Stomach smooth muscle (tissue), 2 donors: ENCODE measurements around the gene HMMR.
"Not testable (repeated sequence)": the region's sequence is repeated elsewhere in the genome, so short reads cannot be mapped to it uniquely, and the experiment has no call there.

Experiments used
- H3K27ac ChIP-seq: one replicate; pipeline ENCODE4 v1.7.0; 2013; ENCODE audit warnings: mild to moderate bottlenecking, low read length, inconsistent platforms
- H3K27me3 ChIP-seq, 2 donors: one replicate each; pipeline ENCODE4 v1.7.0; 2013; ENCODE audit warnings: low read length in 2 of 2; ENCODE audit not compliant: insufficient read depth in 2 of 2, control insufficient read depth in 1 of 2
- H3K36me3 ChIP-seq, 2 donors: one replicate each; pipeline ENCODE4 v1.7.0; 2013; ENCODE audit warnings: low read length in 2 of 2; ENCODE audit not compliant: control insufficient read depth in 2 of 2, insufficient read depth in 2 of 2
- H3K4me1 ChIP-seq: one replicate; pipeline ENCODE4 v1.7.0; 2013; ENCODE audit warnings: low read length; ENCODE audit not compliant: control insufficient read depth, insufficient read depth
- H3K4me3 ChIP-seq, 2 donors: one replicate each; pipeline ENCODE4 v1.7.0; 2013; ENCODE audit warnings: low read length in 2 of 2
- H3K9ac ChIP-seq, 2 donors: one replicate each; pipeline ENCODE4 v1.7.0; 2013; ENCODE audit warnings: low read length in 2 of 2, mild to moderate bottlenecking in 1 of 2
- H3K9me3 ChIP-seq, 2 donors: one replicate each; pipeline ENCODE4 v1.7.0; 2013; ENCODE audit warnings: low read length in 2 of 2; ENCODE audit not compliant: control insufficient read depth in 2 of 2
- donor health status: healthy.
- donor health status: Pancreatic carcinoma.

Gene HMMR

GRCh38 chr5:163439092-163439425, 21.4 kb upstream of the HMMR start:
- no peak overlapping the region for H3K9ac ChIP-seq

GRCh38 chr5:163440954-163441353, 19.5 kb upstream of the HMMR start:
- Histone ChIP-seq H3K9me3 (no peaks in the 10 kb centered on the region), H3K36me3 (peaks cover 8 to 14% of the 10 kb centered on the region in 2 donors), H3K4me1 (no peaks in the 10 kb centered on the region), H3K27me3 (no peaks in the 10 kb centered on the region), H3K27ac (no peak overlapping the region), H3K9ac (no peak overlapping the region), H3K4me3 (no peak overlapping the region)

More at GRCh38 chr5:163439092-163439425, 21.4 kb upstream of the HMMR start:
- no peak overlapping the region for H3K4me3 ChIP-seq
- H3K27ac ChIP-seq: no peak overlapping the region
- no peaks in the 10 kb centered on the region for H3K9me3 ChIP-seq
- no peaks in the 10 kb centered on the region for H3K27me3 ChIP-seq
- H3K36me3 ChIP-seq: peaks cover 6 to 14% of the 10 kb centered on the region in 2 donors
- H3K4me1 ChIP-seq: no peaks in the 10 kb centered on the region

GRCh38 chr5:163444526-163444925, 15.9 kb upstream of the HMMR start:
- H3K27me3 ChIP-seq: no peaks in the 10 kb centered on the region
- H3K9me3 ChIP-seq: no peaks in the 10 kb centered on the region
- no peak overlapping the region for H3K9ac ChIP-seq
- H3K4me1 ChIP-seq: no peaks in the 10 kb centered on the region
- H3K27ac ChIP-seq: no peak overlapping the region
- no peak overlapping the region for H3K4me3 ChIP-seq
- peaks cover 18 to 30% of the 10 kb centered on the region in 2 donors for H3K36me3 ChIP-seq

DNA sequence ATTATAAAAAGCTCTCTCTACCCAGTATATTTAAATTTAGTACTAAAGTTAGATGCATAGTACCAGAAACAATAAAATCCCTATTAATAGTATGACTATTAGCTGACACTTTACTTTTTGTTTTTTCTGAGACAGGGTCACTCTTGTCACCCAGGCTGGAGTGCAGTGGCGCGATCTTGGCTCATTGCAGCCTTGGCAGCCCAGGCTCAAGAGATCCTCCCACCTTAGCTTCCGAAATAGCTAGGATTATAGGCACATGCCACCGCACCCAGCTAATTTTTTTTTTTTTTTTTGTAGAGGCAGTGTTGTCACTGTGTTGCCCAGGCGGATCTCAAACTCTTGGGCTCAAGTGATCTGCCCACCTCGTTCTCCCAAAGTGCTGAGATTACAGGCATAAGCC, 15.1 kb upstream of the HMMR start:
- Histone ChIP-seq H3K9me3 (no peaks in the 10 kb centered on the region), H3K4me3 (no peak overlapping the region), H3K27me3 (no peaks in the 10 kb centered on the region), H3K36me3 (peaks cover 18 to 32% of the 10 kb centered on the region in 2 donors), H3K9ac (no peak overlapping the region), H3K4me1 (no peaks in the 10 kb centered on the region), H3K27ac (no peak overlapping the region)

- H3K4me1 ChIP-seq: no peaks in the 10 kb centered on the region
- no peak overlapping the region for H3K4me3 ChIP-seq
- no peak overlapping the region for H3K9ac ChIP-seq
- no peaks in the 10 kb centered on the region for H3K27me3 ChIP-seq
- H3K27ac ChIP-seq: no peak overlapping the region
- H3K36me3 ChIP-seq: peaks cover 16 to 34% of the 10 kb centered on the region in 2 donors
- H3K9me3 ChIP-seq: no peaks in the 10 kb centered on the region
Measured at GRCh38 chr5:163447191-163447590, 13.2 kb upstream of the HMMR start.

DNA sequence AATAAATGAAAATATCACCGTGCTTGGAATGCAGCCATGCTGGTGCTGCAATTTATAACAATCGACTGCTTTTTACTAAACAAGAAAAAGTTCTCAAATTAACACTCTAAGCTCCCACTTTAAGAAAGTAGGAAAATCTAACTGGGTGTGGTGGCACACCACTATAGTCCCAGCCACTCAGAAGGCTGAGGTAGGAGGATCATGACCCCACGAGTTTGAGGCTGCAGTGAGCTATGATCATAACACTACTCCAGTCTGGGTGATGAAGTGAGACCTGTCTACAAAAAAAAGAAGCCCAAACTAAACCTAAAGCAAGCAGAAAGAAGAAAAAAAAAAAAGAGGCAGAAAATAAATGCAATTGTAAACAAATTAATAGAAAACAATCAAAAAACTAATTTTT, 12.6 kb upstream of the HMMR start:
- H3K27me3 ChIP-seq: no peaks in the 10 kb centered on the region
- H3K9ac ChIP-seq: no peak overlapping the region
- H3K4me3 ChIP-seq: no peak overlapping the region
- H3K36me3 ChIP-seq: peaks cover 12 to 34% of the 10 kb centered on the region in 2 donors
- H3K27ac ChIP-seq: no peak overlapping the region
- no peaks in the 10 kb centered on the region for H3K9me3 ChIP-seq
- H3K4me1 ChIP-seq: no peaks in the 10 kb centered on the region

DNA sequence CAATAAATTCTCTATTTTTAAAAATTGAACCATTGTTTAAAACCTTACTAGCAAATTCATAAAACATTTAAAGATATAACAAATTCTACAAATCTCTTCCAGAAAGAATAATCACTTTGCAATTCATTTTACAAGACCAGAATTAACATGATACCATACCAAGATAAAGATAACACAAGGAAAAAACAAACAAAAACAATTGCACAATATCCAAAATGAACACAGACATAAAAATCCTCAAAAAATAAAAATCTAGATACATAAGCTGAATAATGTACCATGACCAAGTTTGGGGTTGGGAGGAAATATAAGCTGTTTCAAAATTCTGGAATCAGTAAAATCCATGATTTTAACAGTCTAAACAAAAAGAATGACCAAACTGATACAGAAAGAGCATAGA, 11.9 kb upstream of the HMMR start:
- Histone ChIP-seq H3K9me3 (no peaks in the 10 kb centered on the region), H3K27ac (no peak overlapping the region), H3K4me3 (no peak overlapping the region), H3K9ac (no peak overlapping the region), H3K27me3 (no peaks in the 10 kb centered on the region), H3K36me3 (peaks cover 12 to 33% of the 10 kb centered on the region in 2 donors), H3K4me1 (no peaks in the 10 kb centered on the region)

GRCh38 chr5:163451489-163451888, 8.9 kb upstream of the HMMR start:
- no peak overlapping the region for H3K4me3 ChIP-seq
- H3K27ac ChIP-seq: no peak overlapping the region
- H3K4me1 ChIP-seq: no peaks in the 10 kb centered on the region
- no peak overlapping the region for H3K9ac ChIP-seq
- H3K36me3 ChIP-seq: peaks cover 6 to 26% of the 10 kb centered on the region in 2 donors
- no peaks in the 10 kb centered on the region for H3K27me3 ChIP-seq
- no peaks in the 10 kb centered on the region for H3K9me3 ChIP-seq

- Histone ChIP-seq H3K9me3 (no peaks in the 10 kb centered on the region), H3K4me1 (no peaks in the 10 kb centered on the region), H3K9ac (no peak overlapping the region), H3K4me3 (no peak overlapping the region), H3K36me3 (peaks cover 0 to 13% of the 10 kb centered on the region in 2 donors), H3K27me3 (no peaks in the 10 kb centered on the region), H3K27ac (no peak overlapping the region)
Measured at GRCh38 chr5:163453705-163454104, 6.7 kb upstream of the HMMR start.

- H3K4me3 ChIP-seq, H3K9ac ChIP-seq, H3K27me3 ChIP-seq, H3K27ac ChIP-seq, H3K36me3 ChIP-seq, H3K9me3 ChIP-seq, H3K4me1 ChIP-seq: not testable (repeated sequence)
Measured at GRCh38 chr5:163455406-163455805, 5.0 kb upstream of the HMMR start.

- no peaks in the 10 kb centered on the region for H3K27me3 ChIP-seq
Measured at GRCh38 chr5:163456029-163456589, 4.3 kb upstream of the HMMR start.

More at GRCh38 chr5:163456029-163456589, 4.3 kb upstream of the HMMR start:
- Histone ChIP-seq H3K9me3 (no peaks in the 10 kb centered on the region), H3K9ac (no peak overlapping the region), H3K4me3 (no peak overlapping the region), H3K36me3 (peaks cover 0 to 3% of the 10 kb centered on the region in 2 donors), H3K4me1 (peaks cover 7% of the 10 kb centered on the region), H3K27ac (no peak overlapping the region)
